Activated T-cell treated with anti-CD3 and anti-CD28 coated beads for 24 hours (primary cell): ENCODE data around the gene MYO1E.
A peak's percentile ranks its signal among the peaks of the same experiment; 100 is the strongest.

Source experiments
- DNase-seq: peaks from one replicate; pipeline ENCODE4 v3.0.0-alpha.2; 2020; ENCODE audit warnings: low read depth

Gene MYO1E

GRCh38 chr15:59191855-59192237 lies 180.8 kb downstream of the MYO1E start:
- DNase-seq, result no peak

GRCh38 chr15:59190291-59190690 lies 182.4 kb downstream of the MYO1E start:
- DNase-seq, result no peak

- no peak for DNase-seq
These were observed 183.4 kb downstream of the MYO1E start for GRCh38 chr15:59189241-59189640.

GRCh38 chr15:59186501-59186900 lies 186.2 kb downstream of the MYO1E start:
- no peak for DNase-seq

GRCh38 chr15:59185725-59186124 lies 186.9 kb downstream of the MYO1E start:
- no peak for DNase-seq

GRCh38 chr15:59180945-59181600 lies 191.6 kb downstream of the MYO1E start:
- no peak for DNase-seq

- DNase-seq, result no peak
These were observed 193.0 kb downstream of the MYO1E start for GRCh38 chr15:59179717-59180116.

GRCh38 chr15:59178151-59178695 lies 194.4 kb downstream of the MYO1E start:
- no peak for DNase-seq

GRCh38 chr15:59177317-59177660 lies 195.4 kb downstream of the MYO1E start:
- no peak for DNase-seq

- DNase-seq, result no peak
These were observed 195.9 kb downstream of the MYO1E start for GRCh38 chr15:59176653-59177316.

- peak; percentile 18 for DNase-seq
These were observed 197.5 kb downstream of the MYO1E start for GRCh38 chr15:59174835-59175831.

GRCh38 chr15:59174151-59174834 lies 198.4 kb downstream of the MYO1E start:
- DNase-seq, result no peak

- no peak for DNase-seq
These were observed 199.5 kb downstream of the MYO1E start for GRCh38 chr15:59173194-59173593.

- no peak for DNase-seq
These were observed 200.3 kb downstream of the MYO1E start for GRCh38 chr15:59172289-59172901.

- no peak for DNase-seq
These were observed 201.6 kb downstream of the MYO1E start for GRCh38 chr15:59171067-59171397.

- no peak for DNase-seq
These were observed 202.2 kb downstream of the MYO1E start for GRCh38 chr15:59170295-59171066.

- DNase-seq, result no peak
These were observed 203.4 kb downstream of the MYO1E start for GRCh38 chr15:59169251-59169708.

- DNase-seq, result no peak
These were observed 204.1 kb downstream of the MYO1E start for GRCh38 chr15:59168536-59168935.

GRCh38 chr15:59166601-59167265 lies 205.9 kb downstream of the MYO1E start:
- no peak for DNase-seq

GRCh38 chr15:59166166-59166565 lies 206.5 kb downstream of the MYO1E start:
- DNase-seq, result no peak
